Inferior parietal cortex (tissue), 1 donor: ENCODE data around the gene EVI5.
A peak's percentile ranks its signal among the peaks of the same experiment; 100 is the strongest.
"Not testable (repeated sequence)": the region's sequence is repeated elsewhere in the genome, so short reads cannot be mapped to it uniquely, and the experiment has no call there.

Experiments used
- DNase-seq: peaks from one replicate; pipeline ENCODE4 v3.0.0-alpha.2; 2016; ENCODE audit errors: extremely low spot score

EVI5 gene

DNA sequence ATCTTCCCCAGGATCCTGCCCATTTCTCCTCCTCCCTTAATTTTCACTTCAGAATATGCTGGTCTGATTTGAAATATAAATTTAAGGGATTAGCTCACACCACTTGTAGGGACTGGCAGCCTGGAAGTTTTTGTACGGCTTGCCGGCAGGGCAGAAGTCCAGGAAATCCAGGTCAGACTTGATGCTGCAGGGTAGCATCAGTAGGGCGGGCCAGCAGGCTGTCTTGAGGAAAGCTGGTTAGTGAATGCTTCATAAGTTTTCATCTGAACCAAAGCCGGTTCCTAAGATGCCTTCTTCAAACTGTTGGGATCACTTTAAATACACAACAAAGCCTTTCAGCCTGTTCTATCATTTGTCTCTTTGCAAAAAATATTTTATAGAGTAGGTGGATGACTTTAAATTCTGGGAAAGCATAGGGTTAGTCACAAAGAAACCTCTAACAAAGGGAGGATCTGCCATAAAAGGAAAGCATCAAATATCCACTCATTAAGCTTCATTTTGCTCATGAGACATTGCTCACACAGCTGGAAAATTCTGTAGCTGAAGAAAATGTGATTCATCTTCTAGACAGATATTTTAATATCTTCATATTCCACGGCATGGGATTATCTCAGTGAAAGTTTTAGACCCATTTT is 207.5 kb downstream of the EVI5 start:
- DNase-seq, result no peak

DNA sequence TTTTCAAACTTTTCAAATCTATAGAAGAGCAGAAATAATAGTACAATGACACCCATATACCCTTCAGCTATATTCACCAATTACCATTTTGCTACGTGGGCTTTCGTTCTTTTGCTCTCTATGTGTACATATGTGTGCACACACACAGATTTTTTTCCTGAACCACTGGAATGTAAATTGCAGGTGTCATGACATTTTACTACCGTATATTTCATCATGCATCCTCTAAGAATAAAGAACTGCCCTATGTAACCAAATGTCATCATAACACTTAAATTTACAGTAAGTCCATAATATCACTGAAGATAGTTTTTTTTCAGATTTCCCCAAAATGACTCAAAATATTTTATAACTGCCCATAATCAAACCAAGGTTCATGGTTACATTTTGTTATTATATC is 209.8 kb downstream of the EVI5 start:
- DNase-seq, result no peak

DNA sequence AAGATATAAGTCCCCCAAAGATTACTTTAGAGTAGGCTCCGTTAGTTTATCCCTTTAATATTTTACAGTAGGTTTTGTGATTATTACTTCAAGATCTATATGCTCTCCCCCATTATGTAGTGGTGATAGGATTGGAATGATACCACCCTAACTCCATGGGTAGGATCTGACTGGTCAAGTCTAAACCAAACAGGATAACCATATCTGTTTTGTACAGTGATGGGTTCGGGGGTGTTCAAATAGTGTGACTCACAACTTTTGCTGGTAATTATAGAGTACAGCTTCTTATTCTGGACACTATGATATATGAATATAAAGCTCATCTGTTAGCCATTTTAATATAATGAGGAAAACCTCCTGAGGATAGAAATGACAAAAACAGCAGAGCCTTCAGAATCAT is 212.4 kb downstream of the EVI5 start:
- DNase-seq, result no peak

DNA sequence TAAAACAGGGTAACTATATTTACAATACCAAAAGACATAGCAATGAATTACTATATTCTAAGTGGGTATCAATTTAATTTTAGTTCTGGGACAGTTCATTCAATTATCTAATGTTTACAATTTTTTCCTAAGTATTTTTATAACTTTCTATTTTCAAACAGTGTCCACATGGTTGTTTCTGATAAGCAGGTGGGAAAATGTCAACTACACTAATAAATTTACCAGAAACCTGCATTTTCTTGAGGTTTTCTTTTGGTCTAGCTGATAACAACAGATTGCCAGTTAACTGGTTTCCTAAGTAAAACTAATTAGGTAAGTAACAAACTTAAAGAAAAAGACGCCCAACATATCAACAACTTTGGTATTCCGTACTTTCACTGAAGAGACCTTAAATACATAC is 213.3 kb downstream of the EVI5 start:
- DNase-seq, result no peak

DNA sequence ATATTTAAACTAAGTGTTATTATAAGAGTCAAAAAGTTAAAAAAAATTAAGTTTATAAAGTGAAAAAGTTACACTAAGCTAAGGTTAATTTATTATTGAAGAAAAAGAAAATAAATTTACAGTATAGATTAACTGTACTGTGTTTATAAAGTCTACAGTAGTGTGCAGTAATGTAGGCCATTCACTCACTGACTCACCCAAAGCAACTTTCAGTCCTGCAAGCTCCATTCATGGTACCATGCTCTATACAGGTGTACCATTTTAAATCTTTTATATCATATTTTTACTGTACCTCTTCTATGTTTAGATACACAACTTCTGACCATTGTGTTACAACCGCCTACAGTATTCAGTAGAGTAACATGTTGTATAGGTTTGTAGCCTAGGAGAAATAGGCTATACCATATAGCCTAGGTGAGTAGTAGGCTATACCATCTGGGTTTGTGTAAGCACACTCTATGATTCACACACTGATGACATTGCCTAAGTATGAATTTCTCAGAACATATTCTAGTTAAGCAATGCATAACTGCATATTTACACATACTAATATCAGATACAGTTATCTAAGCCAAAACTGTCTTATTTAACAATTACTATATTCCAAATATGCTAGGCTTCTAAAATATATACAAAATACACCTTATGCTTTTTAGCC is 217.6 kb downstream of the EVI5 start:
- DNase-seq, result no peak

DNA sequence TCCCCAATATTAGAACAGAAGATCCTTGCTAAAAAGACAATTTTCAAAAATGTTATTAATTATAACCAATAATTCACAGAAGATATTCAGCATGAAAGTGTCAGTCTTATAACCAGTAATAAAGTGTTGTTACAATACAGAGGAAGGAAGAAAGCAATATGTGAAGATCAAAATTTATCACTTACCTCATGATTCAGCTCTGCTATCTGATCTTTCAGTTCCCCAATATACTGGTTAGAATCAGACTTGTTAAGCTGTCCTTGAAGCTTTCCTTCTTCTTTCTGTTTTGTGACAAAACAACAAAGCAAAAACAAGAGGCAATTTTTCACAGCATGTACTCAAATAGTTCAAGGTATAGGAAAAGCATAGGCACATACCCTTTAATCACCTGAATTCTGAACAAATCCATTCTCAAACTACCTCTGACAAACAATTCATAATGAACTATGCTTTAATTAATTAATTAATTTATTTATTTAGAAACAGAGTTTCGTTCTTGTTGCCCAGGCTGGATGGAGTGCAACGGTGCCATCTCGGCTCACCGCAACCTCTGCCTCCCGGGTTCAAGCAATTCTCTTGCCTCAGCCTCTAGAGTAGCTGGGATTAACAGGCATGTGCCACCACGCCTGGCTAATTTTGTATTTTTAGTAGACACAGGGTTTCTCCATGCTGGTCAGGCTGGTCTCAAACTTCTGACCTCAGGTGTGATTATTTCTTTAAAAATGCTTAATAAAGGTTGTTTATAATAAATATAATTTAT is 221.3 kb downstream of the EVI5 start:
- no peak for DNase-seq

DNA sequence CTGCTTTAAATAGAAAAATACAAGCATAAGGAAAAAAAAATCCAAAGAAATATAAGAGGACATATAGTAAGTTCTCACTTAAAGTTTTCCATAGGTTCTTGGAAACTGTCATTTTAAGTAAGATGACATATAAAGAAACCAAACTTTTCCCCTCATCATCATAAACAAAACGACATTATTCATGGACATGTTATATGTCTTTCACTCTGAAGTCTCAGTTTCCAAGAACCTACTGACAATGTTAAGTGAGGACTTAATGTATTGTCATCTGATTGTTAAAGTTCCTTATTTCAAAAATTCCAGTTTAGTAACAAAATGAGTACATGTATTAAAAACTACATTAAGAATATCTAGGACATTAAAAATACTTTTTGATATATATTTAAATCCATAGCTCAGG is 228.6 kb downstream of the EVI5 start:
- no peak for DNase-seq

DNA sequence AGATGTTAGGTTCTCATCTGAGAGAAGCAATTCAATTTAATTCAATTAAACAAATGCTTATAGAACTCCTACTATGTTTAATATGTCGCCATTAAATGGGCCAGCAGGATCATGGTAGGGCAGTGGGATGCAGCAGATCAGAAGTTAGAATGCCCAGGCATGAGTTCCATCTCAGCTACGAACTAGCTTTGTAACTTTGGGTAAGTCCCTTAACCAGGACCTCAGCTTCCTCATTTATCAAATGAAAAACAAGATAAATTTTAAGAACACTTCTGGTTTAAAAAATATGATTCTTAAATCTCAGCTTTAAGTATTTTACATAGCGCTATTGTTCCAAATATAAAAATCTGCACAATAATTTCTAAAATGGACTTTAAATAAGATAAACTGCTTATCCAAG is 230.7 kb downstream of the EVI5 start:
- no peak for DNase-seq

DNA sequence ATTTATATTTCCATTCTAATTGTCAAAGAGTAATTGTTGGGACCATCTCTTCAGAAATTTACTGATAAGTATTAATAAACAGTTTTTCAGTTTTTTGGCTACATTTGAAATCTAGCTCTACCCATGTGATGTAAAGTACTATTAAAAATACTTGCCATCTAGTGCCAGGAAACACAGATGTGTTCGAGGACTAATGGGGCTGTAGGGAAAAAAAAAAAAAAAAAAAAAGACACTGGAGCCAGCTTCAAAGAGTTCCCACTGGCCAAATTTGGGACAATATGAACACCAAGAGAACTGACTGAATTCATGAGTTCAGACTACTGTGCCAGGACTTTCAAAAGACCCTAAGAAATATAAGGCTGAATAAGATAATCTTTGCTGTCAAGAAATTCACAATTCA is 233.0 kb downstream of the EVI5 start:
- no peak for DNase-seq

DNA sequence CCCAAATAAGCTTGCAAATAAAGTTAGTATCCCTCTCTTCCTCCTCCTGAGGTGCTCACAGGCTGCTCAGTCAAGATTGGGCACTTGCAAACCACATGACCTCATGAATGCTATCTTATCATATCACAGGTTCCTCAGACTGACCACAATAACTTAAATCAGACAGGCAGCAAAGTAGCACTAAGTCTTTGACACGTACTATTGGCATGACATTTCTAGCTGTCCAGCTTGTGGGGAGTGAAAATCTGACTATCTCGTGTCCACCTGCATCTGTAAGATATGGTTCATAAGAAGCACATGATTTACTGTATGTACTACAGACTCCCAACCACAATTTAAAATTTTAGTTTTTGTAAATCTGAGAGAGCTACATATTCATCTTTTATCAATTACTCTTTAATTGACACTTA is 240.1 kb downstream of the EVI5 start:
- DNase-seq, result peak; percentile 36

DNA sequence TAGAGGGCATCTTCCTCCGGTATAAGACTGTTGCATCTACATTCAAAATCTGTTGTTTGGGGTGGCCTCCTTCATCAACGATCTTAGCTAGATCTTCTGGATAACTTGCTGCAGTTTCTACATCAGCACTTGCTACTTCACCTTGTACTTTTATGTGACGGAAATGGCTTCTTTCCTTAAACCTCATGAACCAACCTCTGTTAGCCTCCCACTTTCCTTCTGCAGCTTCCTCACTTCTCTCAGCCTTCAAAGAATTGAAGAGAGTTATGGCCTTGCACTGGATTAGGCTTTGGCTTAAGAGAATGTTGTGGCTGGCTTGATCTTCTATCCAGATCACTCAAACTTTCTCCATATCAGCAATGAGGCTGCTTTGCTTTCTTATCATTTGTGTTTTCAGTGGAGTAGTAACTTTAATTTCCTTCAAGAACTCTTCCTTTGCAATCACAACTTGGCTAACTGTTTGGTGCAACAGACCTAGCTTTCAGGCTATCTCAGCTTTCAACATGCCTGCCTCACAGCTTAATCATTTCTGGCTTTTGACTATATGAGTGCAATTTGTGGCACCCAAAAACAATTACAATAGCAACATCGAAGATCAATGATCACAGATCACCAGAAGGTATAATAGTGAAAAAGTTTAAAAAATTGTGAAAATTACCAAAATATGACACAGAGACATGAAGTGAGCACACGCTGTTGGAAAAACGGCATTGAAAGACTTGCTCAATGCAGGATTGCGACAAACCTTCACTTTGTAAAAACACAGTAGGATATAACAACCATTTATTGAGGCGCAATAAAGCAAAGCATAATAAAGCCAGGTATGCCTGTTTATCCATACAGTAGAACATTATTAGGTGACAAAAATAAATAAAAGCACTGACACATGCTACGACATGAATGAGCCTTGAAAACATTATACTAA is 241.5 kb downstream of the EVI5 start:
- no peak for DNase-seq

DNA sequence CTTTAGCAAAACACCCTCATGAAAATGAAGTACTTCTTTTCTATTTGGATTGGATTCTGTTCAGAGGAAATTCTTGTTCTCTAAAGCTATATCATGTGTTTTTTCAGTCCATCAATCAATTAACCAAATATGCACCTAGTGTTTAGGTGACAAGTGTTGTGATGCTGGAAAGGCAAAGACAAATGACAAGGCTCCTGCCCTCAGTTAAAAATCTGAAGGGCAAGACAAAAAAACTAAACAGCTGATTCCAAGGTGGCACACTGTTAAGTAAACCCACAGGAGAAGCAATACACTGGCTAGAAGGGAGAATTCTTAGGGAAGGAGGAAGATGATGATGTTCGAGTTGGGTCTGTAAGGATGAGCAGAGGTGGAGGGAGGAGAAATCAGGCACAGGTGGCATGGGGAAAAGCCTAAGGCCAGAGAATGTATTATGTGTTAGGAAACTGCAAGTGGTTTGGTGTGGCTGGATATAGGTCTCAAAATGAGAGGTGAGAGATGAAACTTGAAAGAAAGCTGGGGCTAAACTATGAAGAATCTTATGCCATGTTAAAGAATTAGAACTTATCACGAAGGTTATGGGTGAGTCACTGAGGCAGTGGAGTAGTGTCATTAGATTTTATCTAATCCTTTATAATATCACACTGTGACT is 246.4 kb downstream of the EVI5 start:
- no peak for DNase-seq

DNA sequence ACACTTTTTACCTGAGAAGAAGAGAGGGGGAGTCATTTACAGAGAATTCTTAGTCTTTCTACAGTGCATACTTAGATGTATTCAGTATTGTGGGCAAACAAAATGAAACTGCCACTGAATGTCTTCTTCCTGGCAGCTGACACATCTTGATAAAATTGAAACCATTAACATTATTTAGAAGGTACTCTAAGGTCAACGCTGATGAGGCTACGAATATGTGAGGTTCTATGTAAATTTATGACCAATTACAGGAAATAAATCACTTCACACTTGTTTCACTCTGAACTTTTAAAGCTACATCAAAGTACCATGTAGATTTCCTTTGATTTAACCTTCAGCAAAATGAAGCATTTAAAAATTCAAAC is 246.9 kb downstream of the EVI5 start:
- no peak for DNase-seq

DNA sequence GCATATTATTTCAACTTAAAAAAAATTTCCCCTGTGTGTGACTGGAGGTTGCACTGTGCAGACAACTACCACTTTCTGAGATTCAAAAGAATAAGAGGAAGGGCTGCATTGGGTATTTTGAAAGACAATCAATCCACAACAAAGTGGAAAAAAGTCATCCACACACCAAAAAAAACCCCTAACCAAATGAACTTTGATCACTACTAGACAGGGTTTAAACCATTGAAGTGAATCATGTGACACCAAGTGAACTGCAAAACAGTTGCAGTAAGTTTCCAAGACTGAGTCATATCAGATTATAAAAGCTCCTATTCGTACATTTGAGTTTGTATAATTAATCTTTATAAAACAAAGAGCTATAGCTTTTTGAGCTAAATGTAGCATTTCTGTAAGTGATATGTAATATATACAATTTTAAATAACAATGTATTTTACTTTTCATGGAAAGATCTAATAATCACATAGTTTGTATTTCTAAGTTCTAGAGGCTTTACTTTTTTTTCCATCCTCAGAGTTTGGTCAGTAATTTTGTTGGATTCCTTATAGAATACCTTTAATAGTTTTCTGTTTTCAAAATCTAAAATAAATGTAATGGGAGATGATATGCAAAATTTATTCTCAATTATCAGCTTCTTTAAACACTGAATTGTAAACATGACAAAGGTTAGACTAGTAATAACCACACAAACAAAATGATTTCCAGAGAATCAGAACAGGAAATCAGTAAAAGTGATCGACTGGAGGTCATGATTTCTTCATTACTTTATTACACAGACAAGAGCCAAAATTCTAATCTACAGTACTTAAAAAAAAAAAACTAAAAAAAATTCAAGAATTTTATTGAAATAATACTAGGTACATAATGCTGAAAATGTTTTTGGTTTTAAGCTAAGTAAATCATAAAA is 247.7 kb downstream of the EVI5 start:
- DNase-seq, result no peak

DNA sequence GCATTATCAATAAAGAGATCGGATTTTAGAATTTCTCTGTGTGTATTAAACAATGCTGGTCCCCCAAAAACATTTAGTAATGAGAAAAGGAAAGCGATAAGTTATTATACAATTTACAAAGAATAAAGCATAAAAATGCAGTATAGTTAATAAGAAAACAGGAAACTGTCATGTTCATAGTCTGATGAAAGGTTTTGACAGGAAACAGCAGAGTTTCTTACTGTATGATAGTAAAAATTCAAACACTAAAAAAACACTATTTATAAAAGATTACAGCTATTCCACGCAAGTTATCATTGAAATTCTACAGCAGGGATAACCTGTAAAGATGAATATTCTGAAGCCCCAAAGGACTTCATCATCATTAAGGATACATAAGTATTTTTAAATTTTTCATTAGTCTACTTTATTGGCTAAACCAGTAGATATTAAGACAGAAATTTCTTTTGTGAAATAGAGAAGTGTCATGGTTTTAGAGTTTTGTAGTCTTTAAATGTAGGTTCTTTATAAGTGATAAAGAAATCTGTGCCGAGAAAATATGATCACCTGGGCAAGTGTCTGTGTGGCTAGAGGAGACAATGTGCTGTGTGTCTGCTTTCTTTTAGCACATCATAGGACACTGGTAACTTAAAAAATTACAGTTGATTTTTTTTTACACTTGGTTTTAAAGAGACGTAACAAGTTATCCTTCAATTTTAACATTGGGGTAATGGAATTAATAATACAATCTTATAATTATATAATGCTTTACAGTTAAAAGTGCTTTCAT is 248.5 kb downstream of the EVI5 start:
- DNase-seq, result no peak

DNA sequence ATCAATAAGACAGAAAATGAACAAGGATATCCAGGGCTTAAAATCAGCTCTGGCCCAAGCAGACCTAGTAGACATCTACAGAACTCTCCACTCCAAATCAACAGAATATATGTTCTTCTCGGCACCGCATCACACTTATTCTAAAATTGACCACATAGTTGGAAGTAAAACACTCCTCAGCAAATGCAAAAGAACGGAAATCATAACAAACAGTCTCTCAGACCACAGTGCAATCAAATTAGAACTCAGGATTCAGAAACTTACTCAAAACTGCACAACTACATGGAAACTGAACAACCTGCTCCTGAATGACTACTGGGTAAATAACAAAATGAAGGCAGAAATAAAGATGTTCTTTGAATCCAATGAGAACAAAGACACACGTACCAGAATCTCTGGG is 252.5 kb downstream of the EVI5 start:
- not testable (repeated sequence) for DNase-seq

DNA sequence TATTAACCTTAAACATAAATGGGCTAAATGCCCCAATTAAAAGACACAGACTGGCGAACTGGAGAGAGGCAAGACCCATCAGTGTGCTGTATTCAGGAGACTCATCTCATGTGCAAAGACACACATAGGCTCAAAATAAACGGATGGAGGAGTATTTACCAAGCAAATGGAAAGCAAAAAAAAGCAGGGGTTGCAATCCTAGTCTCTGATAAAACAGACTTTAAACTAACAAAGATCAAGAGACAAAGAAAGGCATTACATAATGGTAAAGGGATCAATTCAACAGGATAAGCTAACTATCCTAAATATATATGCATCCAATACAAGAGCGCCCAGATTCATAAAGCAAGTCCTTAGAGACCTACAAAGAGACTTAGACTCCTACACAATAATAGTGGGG is 253.0 kb downstream of the EVI5 start:
- DNase-seq, result not testable (repeated sequence)

DNA sequence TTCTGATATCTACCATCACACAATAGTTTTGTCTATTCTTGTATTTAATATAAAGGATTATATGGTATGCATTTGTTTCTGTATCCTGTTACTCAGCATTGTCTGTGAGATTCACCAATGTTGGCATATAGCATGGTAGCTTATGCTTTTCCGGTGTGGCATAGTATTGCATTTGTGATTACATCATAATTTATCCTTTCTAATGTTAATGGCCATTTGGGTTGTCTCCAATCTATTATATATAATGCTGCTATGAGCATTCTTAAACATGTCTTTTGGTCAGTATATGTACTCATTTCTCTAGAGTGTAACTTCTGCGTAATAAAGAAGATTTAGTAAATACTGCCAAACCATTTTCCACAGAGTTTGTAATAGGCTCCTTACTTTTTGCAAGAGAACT is 257.2 kb downstream of the EVI5 start:
- DNase-seq, result no peak

DNA sequence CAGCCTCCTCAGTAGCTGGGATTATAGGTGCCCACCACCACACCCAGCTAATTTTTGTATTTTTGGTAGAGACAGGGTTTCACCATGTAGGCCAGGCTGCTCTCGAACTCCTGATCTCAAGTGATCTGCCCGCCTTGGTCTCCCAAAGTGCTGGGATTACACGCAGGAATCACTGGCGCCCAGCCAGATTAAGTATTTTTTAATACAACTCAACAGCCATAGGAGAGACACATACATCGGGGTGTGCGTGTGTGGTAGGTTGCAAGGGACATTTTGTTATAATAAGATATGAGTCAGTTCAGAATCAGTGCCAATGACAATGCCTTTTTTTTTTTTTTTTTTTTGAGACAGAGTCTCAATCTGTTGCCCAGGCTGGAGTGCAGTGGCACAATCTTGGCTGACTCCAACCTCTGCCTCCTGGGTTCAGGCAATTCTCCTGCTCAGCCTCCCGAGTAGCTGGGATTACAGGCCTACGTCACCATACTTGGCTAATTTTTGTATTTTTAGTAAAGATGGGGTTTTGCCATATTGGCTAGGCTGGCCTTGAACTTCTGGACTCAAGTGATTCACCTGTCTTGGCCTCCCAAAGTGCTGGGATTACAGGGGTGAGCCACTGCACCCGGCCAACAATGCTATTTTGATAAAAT is 259.8 kb downstream of the EVI5 start:
- not testable (repeated sequence) for DNase-seq
